ENCODE measurements around the gene PANX1.

PANX1 gene

GRCh38 chr11:94211261-94211830 is 82.7 kb downstream of the PANX1 start:
- no peaks in the 10 kb centered on the region for H3K9me2 ChIP-seq (ENCODE audit: low read depth, low read length)
- H3K4me1 ChIP-seq (ENCODE audit: insufficient read depth, low read length, severe bottlenecking), result no peaks in the 10 kb centered on the region
- H3K27ac ChIP-seq (ENCODE audit: low read depth, low read length, poor library complexity, severe bottlenecking), result no peak overlapping the region
- no peak overlapping the region for H3K4me2 ChIP-seq (ENCODE audit: low read length)
- no peaks in the 10 kb centered on the region for H3K36me3 ChIP-seq (ENCODE audit: insufficient read depth, low read length)
- no peaks in the 10 kb centered on the region for H3K9me3 ChIP-seq (ENCODE audit: low read length)
- TF ChIP-seq EZH2 (IDR thresholded peaks at IDR 0.05; ENCODE audit: borderline replicate concordance, low read length), result no peak
- no peak for TF ChIP-seq CTCF (IDR thresholded peaks at IDR 0.05; ENCODE audit: low read length)
- no peaks in the 10 kb centered on the region for H4K20me1 ChIP-seq (ENCODE audit: insufficient read depth, low read length)
- no peak overlapping the region for H2AFZ ChIP-seq (ENCODE audit: low read length)
- no peak overlapping the region for H3K9ac ChIP-seq (ENCODE audit: low read length)
- H3F3A ChIP-seq (ENCODE audit: insufficient read depth, low read length), result no peaks in the 10 kb centered on the region
- H3K79me2 ChIP-seq (ENCODE audit: insufficient read depth, low read length), result no peaks in the 10 kb centered on the region
- no peak overlapping the region for H3K4me3 ChIP-seq (ENCODE audit: low read depth, low read length, poor library complexity, severe bottlenecking)
- no peaks in the 10 kb centered on the region for H3K27me3 ChIP-seq (ENCODE audit: insufficient read depth, low read length)

- Histone ChIP-seq H3K9me2 (ENCODE audit: low read depth, low read length) (no peaks in the 10 kb centered on the region), H3K9ac (ENCODE audit: low read length) (no peak overlapping the region), H3K4me1 (ENCODE audit: insufficient read depth, low read length, severe bottlenecking) (no peaks in the 10 kb centered on the region), H4K20me1 (ENCODE audit: insufficient read depth, low read length) (no peaks in the 10 kb centered on the region), H3K27ac (ENCODE audit: low read depth, low read length, poor library complexity, severe bottlenecking) (no peak overlapping the region), H3K79me2 (ENCODE audit: insufficient read depth, low read length) (no peaks in the 10 kb centered on the region), H3K9me3 (ENCODE audit: low read length) (no peaks in the 10 kb centered on the region), H3K4me2 (ENCODE audit: low read length) (no peak overlapping the region), H3K4me3 (ENCODE audit: low read depth, low read length, poor library complexity, severe bottlenecking) (no peak overlapping the region), H3F3A (ENCODE audit: insufficient read depth, low read length) (no peaks in the 10 kb centered on the region), H3K36me3 (ENCODE audit: insufficient read depth, low read length) (no peaks in the 10 kb centered on the region), H2AFZ (ENCODE audit: low read length) (no peak overlapping the region), H3K27me3 (ENCODE audit: insufficient read depth, low read length) (no peaks in the 10 kb centered on the region)
- no peak for TF ChIP-seq EZH2 (IDR thresholded peaks at IDR 0.05; ENCODE audit: borderline replicate concordance, low read length)
- TF ChIP-seq CTCF (IDR thresholded peaks at IDR 0.05; ENCODE audit: low read length), result no peak
These were observed 84.3 kb downstream of the PANX1 start for GRCh38 chr11:94212898-94213297.

DNA sequence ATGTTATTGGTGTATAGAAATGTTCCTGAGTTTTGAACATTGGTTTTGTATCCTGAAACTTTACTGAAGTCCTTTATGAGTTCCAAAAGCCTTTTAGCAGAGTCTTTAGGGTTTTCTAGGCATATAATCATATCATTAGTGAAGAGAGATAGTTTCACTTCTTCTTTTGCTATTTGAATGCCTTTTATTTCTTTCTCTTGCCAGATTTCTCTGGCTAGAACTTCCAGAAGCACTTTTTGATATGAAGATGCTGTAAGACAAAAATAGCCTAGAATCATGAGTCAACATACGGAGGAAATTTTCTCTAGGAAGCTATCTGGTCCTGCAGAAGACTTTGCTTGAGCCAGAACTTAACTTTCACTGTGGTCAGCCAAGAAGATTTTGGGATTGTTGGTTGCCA is 89.1 kb downstream of the PANX1 start:
- no peak overlapping the region for H2AFZ ChIP-seq (ENCODE audit: low read length)
- H3K27me3 ChIP-seq (ENCODE audit: insufficient read depth, low read length), result no peaks in the 10 kb centered on the region
- H3K9me2 ChIP-seq (ENCODE audit: low read depth, low read length), result no peaks in the 10 kb centered on the region
- H3K4me3 ChIP-seq (ENCODE audit: low read depth, low read length, poor library complexity, severe bottlenecking), result no peak overlapping the region
- no peak overlapping the region for H3K9ac ChIP-seq (ENCODE audit: low read length)
- no peaks in the 10 kb centered on the region for H3K9me3 ChIP-seq (ENCODE audit: low read length)
- no peak overlapping the region for H3K4me2 ChIP-seq (ENCODE audit: low read length)
- no peaks in the 10 kb centered on the region for H3K4me1 ChIP-seq (ENCODE audit: insufficient read depth, low read length, severe bottlenecking)
- no peak for TF ChIP-seq CTCF (IDR thresholded peaks at IDR 0.05; ENCODE audit: low read length)
- no peak for TF ChIP-seq EZH2 (IDR thresholded peaks at IDR 0.05; ENCODE audit: borderline replicate concordance, low read length)
- no peaks in the 10 kb centered on the region for H3K79me2 ChIP-seq (ENCODE audit: insufficient read depth, low read length)
- H3K27ac ChIP-seq (ENCODE audit: low read depth, low read length, poor library complexity, severe bottlenecking), result no peak overlapping the region
- H4K20me1 ChIP-seq (ENCODE audit: insufficient read depth, low read length), result no peaks in the 10 kb centered on the region
- no peaks in the 10 kb centered on the region for H3F3A ChIP-seq (ENCODE audit: insufficient read depth, low read length)
- H3K36me3 ChIP-seq (ENCODE audit: insufficient read depth, low read length), result no peaks in the 10 kb centered on the region

Data from OCI-LY1 (cell line).